Stimulated activated CD8-positive, alpha-beta memory T cell treated with anti-CD3 and anti-CD28 coated beads, Interleukin-12 subunit alpha, Interleukin-12 subunit beta, amount 100 ng/mL, for 4 hours (primary cell): Measurements from ENCODE around the gene SP140L.
"Not testable (repeated sequence)": the region's sequence is repeated elsewhere in the genome, so short reads cannot be mapped to it uniquely, and the experiment has no call there.

Source experiments
- DNase-seq: peaks from one replicate; pipeline ENCODE4 v3.0.0-alpha.2; 2020; ENCODE audit warnings: low read depth

Gene SP140L

GRCh38 chr2:230323385-230324106, 3.4 kb upstream of the SP140L start:
- DNase-seq: no peak

DNA sequence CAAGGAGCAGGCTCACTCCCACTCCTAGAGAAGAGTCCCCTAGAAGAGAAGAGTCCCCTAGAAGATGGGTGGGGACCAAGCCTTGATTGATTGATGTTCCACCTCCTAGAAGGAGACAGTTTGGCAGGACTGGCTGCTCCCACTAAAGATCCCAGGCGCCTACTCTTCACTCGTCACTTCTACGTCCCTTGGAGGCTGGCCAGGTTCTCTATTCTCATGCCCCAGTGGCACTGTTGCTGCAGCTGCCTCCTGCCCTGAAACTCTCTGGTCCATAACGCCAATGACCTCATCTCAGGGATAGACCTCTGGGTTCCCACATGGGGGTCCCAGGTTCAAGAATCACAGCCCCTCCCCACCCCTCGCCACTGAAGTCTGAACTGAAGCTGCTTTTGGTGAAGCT, 2.5 kb upstream of the SP140L start:
- no peak for DNase-seq

DNA sequence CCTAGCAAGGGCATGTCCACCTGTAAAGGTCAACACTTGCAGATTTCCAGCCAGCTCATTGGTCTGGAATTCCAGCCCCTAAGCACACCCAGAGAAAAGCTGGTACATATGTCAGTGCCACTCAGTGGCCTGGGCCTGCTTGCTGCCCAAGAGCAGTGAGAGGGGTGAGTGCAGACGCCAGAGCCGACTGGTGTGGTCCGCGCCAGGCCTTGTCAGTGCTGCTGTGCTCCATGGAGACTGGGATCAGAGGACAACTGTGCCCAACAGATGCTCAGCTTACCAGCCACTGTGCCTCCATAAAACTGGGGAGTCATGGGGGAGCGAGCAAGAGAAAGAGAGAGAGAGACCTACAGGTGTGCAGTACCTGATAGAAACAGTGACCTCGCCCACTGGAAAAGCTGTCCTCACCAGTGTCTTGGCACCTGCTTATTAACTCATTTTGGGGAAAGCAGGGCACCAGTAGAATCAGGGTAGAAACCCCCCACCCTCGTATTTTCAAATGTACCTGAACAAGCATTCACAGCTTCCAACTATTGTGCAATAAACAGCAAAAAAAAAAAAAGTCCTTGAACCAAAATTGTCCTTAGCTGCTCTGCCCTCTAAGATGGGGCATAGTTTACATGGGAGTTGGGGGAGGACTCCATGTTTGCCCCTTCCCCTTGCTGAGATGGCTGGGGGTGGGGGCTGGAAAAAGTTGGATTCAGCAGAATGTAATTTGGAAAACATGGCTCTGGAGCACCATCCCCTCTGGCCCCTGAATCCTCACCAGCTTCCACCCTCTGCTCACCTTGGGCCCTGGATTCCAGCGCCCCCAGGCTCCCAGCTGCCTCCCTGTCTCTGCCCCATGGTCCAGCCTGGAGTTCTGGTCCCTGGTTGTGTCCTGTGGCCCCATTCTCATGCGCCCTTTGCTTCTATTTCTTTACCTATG, 1.4 kb upstream of the SP140L start:
- no peak for DNase-seq

GRCh38 chr2:230327418-230328154, 593 bp downstream of the SP140L start:
- DNase-seq: no peak

DNA sequence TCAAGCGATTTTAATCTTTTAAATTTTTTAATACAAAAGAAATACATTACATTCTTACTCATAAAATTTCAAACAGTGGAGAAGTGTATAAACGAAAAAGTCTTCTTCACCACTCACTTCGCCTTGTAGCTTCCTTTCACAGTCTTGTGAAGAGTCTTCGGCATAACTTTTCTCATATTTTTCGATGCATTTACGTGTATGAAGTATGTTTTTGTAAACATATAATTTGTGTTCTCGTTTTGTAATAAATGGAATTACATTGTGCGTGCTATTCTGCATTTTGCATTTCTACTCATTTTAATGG, 1.1 kb downstream of the SP140L start:
- DNase-seq: no peak

DNA sequence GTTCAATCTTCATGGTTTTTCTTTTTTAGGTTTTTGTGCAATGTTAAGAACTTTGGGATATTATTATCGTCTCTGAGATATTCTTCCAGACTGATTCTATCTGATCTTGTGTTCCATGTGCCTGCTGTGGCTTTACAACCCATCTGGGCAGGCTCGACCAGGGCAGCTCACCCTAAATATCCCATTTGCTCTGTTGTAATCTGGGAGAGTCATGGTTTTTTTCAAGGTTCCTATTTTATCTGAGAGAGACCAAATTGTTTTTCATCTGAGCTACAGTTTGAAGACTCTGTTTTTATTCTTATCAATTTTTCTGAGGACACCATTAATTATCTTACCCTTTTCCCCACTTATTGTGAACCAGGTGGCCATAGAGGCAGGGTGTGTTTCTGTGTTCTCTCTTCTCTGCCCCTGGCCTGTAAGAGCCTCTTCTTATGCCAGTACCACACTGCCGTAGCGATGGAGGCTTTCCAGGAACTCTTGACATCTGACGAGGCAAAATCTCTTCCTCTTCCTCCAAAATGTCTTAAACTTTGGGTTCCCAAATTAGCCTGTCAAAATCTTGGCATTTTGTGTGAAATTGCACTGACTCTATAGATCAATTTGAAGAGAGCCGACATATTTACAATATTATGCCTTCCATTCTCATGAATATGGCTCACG, 3.1 kb downstream of the SP140L start:
- DNase-seq: no peak

DNA sequence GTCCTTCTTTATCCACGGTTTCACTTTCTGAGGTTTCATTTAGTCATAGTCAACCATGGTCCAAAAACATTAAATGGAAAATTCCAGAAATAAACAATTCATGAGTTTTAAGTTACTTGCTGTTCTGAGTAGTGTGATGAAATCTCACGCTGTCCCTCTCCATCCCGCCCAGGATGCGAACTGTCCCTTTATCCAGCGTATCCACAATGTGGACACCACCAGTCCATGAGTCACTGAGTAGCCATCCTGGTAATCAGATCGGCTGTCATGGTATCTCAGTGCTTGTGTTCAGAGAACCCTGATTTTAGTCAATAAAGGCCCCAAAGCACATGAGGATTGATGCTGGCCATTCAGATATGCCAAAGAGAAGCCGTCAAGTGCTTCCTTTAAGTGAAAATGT, 3.7 kb downstream of the SP140L start:
- no peak for DNase-seq

GRCh38 chr2:230335461-230335863, 8.5 kb downstream of the SP140L start:
- no peak for DNase-seq

DNA sequence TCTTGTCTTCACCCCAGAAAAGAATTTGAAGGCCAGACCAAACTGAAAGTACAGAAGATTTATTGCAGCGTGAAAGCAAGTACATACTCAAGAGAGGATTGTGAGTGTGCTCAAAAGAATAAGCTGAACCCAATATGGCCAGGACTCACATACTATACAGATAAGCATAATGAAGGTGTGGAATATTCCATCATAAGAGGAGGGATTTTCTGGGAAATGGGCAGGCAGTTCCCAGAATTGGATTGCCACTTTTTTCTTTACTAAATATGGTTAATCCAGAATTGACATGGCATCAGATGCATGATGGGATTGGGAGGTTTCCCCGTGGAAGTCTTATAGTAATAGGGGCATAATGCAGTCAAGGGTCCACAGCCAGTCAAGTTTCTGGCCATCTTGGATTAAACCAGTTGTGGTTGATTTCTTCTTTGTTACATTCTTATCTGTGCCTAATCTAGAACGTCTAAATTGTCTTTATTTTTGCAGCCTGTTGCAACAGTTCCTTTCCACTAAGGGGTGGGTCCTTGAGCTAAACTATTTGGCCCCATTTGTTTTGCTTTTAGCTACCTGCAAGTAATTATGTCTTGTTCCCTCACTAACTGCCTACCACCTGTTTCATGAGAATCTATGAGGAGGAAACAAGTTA, 9.0 kb downstream of the SP140L start:
- no peak for DNase-seq

DNA sequence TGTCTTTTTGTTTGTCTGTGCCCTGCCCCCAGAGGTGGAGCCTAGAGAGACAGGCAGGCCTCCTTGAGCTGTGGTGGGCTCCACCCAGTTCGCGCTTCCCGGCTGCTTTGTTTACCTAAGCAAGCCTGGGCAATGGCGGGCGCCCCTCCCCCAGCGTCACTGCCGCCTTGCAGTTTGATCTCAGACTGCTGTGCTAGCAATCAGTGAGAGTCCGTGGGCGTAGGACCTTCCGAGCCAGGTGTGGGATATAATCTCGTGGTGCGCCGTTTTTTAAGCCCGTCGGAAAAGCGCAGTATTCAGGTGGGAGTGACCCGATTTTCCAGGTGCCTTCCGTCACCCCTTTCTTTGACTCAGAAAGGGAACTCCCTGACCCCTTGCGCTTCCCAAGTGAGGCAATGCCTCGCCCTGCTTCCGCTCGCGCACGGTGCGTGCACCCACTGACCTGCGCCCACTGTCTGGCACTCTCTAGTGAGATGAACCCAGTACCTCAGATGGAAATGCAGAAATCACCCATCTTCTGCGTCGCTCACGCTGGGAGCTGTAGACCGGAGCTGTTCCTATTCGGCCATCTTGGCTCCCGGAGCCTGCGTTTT, 15.0 kb downstream of the SP140L start:
- not testable (repeated sequence) for DNase-seq

- DNase-seq: not testable (repeated sequence)
Measured at GRCh38 chr2:230343041-230343624, 16.1 kb downstream of the SP140L start.

DNA sequence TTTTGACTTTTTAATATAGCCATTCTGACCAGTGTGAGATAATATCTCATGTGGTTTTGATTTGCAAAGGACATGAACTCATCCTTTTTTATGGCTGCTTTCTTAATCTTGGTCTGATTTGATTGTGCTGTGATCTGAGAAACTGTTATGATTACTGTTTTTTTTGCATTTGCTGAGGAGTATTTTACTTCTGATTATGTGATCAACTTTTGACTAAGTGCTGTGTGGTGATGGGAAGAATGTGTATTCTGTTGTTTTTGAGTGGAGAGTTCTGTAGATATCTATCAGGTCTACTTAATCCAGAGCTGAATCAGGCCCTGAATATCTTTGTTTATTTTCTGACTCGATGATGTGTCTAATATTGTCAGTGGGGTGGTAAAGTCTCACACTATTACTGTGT, 16.8 kb downstream of the SP140L start:
- DNase-seq: no peak

GRCh38 chr2:230346465-230346864, 19.5 kb downstream of the SP140L start:
- DNase-seq: no peak

- DNase-seq: no peak
Measured at GRCh38 chr2:230346921-230347533, 20.0 kb downstream of the SP140L start.

GRCh38 chr2:230347659-230348305, 20.8 kb downstream of the SP140L start:
- DNase-seq: no peak

DNA sequence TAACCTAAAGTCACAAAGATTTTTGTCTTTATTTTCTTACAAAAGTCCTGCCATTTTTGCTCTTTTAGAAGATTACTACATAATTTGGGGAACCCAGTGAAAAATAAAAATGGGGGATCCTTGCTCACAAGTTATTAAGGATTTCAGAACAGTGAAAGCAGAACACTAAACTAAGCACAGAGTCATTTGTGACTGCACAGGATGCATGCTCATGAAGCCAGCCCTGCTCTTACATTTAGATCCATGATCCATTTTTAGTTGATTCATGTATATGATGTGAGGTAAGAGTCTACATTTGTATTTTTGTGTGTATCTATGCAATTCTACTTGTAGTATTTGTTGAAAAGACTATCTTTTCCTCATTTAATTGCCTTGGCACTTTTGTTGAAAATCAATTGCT, 21.8 kb downstream of the SP140L start:
- no peak for DNase-seq

GRCh38 chr2:230356084-230356483, 29.1 kb downstream of the SP140L start:
- DNase-seq: no peak

DNA sequence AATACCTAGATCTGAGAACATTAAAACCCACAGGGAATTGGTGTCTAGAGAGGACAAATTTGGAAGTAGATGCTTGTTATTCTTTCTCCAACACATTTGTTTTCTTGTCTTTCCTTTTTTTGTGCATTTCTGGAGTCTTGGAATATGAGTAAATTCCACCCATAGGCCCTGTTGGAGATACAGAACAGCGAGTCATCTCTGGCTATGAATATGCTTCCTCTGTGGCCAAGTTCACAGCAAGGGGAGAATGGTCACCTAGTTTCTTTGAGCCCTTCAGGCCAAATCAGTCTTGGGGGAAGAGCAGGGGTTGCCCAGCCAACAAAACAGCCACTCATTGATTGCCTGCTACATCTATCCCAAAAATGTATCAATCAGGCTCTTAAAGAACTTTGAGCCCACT, 31.3 kb downstream of the SP140L start:
- DNase-seq: no peak

DNA sequence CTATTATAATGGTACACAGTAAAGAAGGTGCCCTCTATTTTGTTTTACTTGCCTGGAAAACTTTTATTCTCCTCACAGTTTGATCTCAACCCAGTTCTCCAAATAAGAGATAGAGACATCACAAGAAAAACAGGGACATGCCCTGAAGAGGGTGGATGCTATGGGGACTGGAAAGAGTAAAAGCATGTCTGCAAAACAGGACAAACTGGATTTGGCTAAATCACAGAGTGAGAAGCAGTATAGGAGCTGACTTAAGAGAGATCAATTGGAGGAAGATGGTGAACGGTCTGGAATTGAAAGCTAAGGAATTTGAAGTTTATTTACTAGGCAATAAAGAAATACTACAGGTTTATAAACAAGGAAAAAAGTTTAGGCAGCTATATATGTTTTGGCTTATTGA, 33.0 kb downstream of the SP140L start:
- no peak for DNase-seq
